GM19025 (cell line): ENCODE measurements around the gene GADD45GIP1.

Experiments
- ATAC-seq: cut with Tn5 transposase; IDR thresholded peaks from one replicate; pipeline ENCODE4 v1.9.1; 2021; ENCODE audit warnings: mild to moderate bottlenecking, low read depth, moderate library complexity; ENCODE audit not compliant: unreplicated experiment

Gene GADD45GIP1

DNA sequence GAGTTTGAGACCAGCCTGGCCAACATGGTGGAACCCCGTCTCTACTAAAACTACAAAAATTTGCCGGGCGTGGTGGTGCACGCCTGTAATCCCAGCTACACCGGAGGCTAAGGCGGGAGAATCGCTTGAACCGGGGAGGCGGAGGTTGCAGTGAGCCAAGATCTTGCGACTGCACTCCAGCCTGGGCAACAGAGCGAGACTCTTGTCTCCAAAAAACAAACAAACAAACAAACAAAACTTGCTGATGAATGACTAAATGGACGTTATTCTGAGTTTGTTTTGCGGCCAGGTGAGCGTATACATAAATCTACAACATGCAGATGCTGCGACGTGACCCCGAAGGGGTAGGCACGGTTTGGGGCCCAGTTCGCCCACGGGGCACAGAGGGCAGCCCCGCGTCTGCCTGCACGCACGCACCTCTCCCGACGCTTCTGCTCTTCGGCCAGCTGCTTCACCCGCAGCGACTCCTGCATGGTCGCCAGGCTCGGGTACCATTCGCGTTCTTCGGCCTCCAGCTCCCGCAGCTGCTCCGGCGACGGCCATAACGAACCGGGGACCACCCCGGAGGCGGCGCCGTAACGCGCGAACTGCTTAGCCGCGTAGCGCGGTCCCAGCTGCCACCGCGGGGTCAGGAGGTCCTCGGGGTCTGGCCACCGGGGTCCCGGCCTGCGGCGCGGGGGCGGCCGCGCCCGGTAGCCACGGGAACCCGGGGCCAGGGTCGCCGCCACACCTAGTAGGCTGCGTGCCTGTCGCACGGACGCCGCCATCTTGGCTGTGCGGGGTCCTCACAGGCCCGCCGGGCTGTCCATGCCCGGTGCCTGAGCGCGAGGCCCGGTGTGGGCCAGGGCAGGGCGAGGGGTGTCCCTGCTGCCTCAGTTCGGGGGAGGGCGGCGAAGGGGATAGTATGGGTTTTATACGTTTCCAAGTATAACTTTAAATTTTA lies at the start of gene GADD45GIP1:
Gene GADD45GIP1, minus strand, starts transcription at position 778 of the 943 bp plus-strand sequence. Its CDS starts 11 bp downstream, at position 767.
- peak; percentile 73 for ATAC-seq

DNA sequence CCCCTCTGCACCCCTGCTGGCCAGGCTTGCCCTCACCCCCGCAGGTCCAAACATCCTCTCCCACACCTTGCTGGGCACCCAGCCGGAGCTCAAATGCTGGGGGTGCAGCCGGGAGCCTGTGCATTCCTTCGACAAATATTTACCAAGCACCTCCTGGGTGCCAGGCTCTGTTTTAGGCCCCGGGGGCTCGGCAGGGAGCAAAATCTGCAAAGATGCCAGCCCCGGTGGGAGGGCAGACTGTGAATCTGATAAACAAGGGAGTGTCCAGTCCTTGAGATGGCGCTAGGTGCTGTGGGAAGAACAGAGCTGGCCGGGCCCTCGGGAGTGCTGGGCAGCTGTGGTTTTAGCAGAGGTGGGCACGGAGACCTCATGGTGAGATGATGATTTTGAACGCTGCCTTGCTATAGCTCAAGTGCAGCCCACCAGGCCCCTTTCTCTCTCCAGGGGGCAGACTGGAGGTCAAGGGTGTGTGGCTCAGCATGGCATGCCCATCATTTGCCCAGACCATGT lies 48.9 kb upstream of the GADD45GIP1 start:
- no peak for ATAC-seq

- no peak for ATAC-seq
Measured at GRCh38 chr19:13005253-13005652, 48.2 kb upstream of the GADD45GIP1 start.

- no peak for ATAC-seq
Measured at GRCh38 chr19:13004273-13004672, 47.2 kb upstream of the GADD45GIP1 start.

- ATAC-seq = no peak
Measured at GRCh38 chr19:13003081-13003480, 46.1 kb upstream of the GADD45GIP1 start.

DNA sequence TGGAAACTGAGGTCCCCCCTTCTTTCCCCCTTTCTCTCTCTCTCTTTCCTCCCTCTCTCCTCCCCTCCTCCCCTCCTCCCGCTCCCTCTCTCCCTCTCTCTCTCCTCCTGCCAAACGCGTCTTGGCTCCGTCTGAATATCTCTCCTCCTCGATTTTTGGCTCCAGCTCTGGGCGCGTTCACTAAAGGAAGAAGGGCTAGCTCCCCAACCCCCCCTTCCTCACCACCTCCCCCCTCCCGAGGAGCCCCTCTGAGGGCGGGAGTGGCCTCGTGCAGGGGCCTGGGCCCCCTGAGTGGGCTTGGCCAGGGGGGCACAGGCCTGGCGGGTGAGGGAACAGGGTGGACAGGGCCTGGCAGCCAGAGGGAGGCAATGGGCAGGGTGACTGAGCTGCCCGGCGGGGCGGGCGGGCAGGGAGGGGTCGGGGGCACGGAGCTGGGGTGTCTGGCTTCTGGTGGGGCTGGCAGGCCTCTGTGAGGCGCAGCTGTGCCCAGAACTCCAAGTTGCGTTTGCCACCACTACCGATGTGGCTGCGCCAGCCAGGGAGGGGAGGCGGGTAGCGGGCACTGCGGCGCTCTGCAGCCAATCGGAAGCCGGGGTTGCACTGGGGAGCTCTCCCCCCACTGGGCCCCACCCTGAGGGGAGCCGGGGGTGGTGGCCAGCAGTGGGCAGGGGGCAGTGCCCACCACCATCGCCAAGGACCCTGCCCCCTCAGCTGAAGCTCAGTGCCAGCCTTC lies 45.3 kb upstream of the GADD45GIP1 start:
- no peak for ATAC-seq

- no peak for ATAC-seq
Measured at GRCh38 chr19:13001502-13002165, 44.6 kb upstream of the GADD45GIP1 start.

DNA sequence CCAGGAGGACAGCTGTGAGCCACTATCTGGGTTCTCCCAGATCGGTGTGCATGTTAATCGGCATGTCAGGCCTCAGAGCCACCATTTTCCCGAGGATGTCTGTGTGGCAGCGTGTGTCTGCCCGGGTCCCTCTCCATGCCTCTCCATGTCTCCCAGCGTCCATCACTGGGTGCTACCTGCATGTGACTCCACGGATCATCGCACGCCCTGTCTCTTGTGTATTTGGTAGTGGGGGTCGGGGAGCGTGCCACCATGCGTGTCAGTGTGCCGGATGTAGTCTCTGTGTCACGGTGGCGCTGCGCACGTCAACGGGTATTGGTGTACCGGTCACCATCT lies 44.1 kb upstream of the GADD45GIP1 start:
- no peak for ATAC-seq

- no peak for ATAC-seq
Measured at GRCh38 chr19:12997967-12998940, 41.2 kb upstream of the GADD45GIP1 start.

GRCh38 chr19:12997179-12997966 lies 40.4 kb upstream of the GADD45GIP1 start:
- ATAC-seq = no peak

DNA sequence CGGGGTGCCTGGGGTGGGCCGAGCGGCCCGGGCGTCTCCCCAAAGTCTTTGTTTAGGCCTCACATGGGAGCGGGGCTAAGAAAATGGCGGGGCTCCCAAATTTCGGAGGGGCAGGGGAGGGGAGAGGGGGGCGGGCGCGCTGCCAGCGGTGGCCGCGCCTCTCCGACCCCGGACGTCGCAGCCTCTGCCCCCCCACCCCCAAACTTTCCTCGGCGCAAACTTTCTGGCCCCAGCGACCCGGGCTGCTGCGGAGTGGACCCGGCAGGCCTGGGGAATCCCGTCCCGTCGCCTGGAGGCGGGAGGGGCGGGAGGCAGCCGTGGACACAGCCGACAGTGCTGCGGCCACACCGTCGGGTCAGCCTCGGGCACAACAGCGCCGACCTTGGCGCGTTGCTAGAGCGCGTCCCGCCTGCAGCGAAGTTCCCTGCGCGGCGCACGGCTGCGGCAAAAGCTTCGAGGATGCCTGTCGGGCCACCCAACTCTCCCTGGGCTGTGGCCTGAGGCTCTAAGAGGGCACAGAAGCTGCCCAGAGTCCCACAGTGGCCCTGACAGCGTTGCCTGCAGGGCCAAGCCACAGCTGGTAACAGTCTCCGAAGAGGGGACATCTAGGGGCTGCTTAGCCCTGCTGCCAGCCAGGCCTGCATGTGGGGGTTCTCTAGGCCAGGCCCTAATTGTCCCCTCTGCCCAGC lies 39.5 kb upstream of the GADD45GIP1 start:
- no peak for ATAC-seq

DNA sequence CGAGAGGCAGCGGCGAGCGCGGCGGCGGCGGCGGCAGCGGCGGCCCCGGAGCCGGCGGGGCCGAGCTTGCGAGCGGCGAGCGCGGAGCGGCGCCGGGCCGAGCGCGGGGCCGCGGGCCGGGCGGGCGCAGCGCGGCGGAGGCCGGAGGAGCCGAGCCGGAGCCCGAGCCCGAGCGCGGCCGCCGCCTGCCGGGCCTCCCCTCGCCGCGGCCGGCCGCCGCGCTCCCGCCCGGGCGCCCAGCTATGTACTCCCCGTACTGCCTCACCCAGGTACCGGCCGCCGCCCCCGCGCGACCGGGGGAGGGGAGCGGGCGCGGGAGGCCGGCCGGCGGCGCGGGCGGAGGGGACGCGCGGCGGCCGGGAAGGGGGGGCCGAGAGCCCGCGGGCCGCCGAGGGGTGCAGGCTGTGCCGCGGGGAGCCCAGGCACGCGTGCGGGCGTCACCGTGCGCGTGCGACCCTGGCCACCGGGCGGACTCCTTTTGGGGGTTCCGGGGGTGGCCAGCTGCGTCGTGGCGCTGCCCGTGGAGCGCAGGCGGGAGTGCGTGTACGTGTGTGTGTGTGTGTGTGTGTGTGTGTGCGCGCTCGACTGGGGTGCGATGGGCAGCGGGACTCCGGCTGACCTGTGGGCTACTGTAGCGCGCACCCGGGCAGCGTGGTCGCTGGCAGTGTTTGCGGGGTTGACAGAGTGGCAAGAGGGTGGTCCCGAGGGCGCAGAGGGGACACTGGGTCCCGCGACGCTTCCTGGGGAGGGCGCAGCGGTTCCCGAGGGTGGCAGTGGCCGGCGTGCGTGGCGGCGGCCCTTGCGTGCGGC lies 38.8 kb upstream of the GADD45GIP1 start:
- no peak for ATAC-seq

GRCh38 chr19:12994701-12995595 lies 37.9 kb upstream of the GADD45GIP1 start, which contains the start of gene NFIX:
Gene NFIX, plus strand, starts transcription at chr19:12995475. Its CDS starts 363 bp downstream, at chr19:12995838.
- no peak for ATAC-seq

DNA sequence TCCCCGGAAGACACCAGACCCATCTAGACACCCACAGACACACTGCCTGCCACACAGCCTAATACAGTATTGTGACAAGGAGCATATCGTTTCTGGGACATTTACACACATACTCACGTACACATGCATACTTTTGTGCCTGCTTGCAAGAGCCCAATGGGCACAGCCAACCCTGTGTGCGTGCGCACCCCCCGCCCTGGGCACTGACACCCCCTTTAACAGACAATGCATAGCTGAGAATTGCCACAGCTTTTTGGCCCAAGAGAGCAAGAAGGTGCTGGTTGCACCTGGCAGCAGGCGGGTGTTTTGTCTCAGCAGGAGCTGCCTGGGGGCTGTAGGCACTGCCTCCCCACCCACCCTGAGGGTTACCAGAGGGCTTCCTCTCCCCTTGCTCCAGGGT lies 36.5 kb upstream of the GADD45GIP1 start:
- ATAC-seq = no peak

GRCh38 chr19:12992729-12993128 lies 35.7 kb upstream of the GADD45GIP1 start:
- ATAC-seq = no peak

- ATAC-seq = no peak
Measured at GRCh38 chr19:12991296-12991695, 34.3 kb upstream of the GADD45GIP1 start.
